HL-60/S4 treated with retinoic acid at 250 ng/mL for 4 days and 3 days (cell line): ENCODE results near the gene SPAG17.

ENCODE experiments used
- in situ Hi-C: fragments of 300-500 bp; cut with MboI; formaldehyde crosslinking; loops from 2 replicates; pipeline ENCODE4 v1.7.0; 2022; ENCODE audit warnings: low sequenced_read_pairs

SPAG17 gene

DNA sequence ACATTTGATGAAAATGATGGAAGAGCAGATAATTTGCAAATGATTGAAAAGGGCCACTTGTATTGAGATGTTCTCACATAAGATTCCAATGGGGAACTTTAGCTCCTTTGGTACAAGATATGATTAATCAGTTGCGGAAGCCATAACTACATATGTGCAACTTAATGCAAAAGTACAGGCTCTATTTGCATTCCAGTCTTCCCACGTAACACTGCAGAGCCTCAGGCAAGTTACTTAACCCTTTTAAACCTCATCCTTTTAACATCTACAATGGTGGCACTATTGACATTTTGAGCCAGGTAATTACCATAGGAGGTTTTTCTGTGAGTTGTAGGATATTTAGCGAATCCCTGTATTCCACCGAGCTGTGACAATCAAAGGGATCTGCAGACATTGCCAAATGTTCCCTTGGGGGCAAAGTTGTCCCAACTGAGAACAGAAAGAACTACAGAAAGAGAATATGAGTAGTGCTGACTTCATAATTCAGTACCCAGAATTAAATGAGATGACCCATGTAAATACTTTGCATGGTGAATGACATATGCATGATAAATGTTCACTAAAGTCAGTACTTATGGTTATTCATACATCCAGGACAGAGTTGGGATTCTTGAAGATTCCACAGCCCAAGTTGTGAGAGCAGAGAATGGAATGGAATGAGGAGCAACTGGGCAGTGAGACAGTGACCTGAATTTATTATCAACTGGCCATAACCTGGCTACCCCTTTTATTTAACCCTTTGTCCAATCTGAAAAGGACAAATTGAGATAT lies 62.6 kb downstream of the SPAG17 start:
- in situ Hi-C loops = no loop called here

DNA sequence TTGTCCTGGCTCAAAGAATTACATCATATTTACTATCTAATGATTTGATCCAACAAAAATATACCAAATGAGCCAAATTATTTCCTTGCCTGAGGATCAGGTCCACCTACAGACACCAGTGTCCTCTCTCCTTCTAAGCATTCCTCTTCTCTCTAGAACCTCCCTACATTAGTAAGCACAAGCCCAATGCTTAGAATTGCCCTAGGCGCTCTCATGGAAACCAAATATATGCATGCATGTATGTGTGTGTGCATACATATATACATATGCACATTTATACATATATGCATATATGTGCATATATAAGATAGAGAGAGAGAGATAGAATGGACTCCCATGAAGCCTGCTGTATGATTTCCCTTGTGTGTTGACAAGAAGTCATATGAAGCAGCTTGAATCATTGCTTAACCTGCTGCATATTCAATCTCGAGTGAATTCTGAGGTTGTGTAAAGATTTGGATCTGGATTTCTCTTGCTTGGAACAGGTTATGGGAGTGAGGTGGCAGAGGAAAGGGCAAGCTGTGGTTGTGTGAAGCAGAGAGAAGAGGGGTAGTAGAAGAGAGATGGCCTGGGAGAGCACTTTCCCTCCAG lies 66.1 kb downstream of the SPAG17 start:
- in situ Hi-C loops = no loop called here

DNA sequence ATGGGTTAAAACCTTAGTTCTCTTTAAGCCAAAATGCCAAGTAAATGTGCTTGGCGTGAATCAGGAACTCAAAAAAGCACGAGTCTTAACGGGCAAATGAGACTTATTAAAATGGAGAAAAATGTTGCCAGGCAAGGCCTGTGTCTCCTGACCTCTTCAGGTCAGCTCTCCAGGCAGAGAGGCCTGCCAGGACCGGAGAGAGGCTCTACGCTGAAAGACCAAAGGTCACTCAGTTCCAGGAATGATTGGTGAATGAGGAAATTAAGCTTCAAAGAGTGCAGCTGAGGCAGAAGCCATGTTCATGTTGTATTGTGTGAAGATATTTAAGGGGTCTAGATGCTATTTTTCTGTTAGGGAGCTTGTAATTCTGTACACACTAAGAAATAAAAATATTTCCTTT lies 66.6 kb downstream of the SPAG17 start:
- in situ Hi-C loops = no loop called here

DNA sequence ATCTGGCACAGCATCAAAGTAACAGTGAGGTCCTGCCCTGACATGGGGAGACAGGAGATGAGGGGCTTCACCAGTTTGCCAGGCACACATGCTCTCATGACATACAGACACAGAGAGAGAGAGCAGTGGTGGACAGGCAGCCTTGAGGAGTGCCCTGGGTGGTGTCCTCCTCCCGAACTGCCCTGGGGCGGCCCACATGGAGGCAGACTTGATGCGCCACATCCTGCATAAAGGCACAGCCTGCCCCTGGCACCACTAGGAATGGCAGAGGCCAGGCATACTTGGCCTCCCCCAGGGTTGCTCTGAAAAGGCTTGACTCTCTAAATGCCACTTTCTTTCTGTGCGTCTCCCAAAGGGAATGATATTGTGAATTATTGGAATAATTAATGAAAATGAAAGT lies 67.5 kb downstream of the SPAG17 start:
- in situ Hi-C loops = no loop called here

DNA sequence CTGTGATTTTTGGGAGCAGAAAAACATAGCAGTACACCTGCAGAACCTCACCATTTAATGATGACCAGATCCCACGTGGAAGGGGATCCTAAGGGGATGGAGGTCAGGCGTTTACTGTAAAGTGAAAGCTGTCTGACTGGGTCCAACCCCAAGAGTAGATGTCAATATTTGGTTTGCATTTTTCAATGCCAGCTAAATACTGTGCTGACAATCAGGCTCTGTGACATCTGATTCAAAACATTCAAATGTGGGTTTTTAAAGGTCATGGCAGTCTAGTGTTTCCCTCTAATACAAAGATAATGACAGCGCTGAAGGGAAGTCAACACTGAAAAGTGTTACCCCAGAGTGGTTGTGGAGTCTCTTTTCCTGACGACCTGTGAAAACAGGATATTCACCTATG lies 68.1 kb downstream of the SPAG17 start:
- in situ Hi-C loops = no loop called here

DNA sequence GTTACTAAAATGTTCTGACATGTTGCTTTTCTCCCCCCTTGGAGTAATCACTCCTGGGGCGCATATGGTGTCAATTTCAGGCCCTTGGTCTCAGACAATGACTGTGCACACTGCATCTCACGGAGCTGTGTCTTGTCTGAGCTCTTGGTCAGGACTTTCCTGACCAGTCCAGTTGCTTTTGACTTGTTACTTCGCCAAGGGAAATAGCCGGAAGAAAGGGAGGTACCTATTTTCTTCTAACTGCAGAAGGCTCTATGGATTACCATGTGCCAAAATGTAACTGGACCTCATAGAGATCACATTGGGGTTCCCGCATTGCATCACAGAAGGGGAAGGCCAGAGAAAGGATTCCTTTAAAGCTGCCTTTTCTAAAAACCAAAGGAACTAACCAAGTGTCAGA lies 68.6 kb downstream of the SPAG17 start:
- in situ Hi-C loops = no loop called here

DNA sequence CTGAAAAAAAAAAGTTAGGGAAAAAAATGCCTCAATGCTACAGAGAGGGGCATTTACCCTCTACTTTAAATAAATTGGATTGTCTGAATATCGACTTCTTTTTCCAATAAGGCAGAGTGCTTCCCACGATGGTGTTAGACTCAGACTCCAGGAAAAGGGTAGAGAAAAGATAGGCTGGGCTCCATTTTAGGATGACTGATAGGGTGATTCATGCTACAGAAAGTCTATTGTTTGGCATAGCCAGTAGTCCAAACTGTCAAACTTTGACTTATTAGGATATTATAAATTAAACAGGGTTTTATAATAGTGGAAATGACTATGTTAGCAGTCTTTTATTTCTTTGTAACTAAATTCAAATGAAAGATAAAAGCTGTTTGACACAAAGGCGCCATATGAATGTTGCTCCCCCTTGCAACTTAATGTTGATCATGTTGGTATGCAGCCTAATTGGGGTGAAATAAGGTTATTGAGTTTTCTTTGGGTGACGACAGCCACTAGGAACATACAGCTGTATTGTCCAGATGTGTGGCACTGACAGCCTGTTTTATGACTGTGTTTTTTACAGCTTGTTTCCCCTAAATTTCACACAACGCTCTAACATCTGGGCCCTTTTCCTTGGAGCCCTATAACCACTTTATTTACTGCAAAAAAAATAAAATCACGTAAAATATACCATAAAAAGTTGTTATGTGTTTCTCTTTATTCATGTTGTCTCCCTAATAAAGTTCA lies 69.3 kb downstream of the SPAG17 start:
- in situ Hi-C loops = no loop called here

DNA sequence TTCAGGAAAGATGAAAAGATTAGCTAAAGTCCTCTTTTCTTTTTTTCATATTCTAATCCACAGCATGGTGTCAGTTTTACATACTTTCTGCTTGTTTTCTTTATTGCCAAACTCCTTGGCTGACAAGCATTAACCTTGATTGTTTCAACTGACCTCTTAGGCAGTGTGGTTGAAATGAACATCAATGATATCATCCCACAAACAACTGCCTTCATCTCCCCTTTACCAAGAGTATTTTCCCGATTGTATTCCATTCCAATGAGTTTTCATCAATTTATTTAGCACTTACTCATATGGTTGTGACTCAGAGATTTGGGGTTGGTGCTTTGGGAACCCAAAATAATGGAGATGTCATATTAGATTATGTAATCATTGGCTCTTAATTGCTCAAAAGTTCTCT lies 71.8 kb downstream of the SPAG17 start:
- in situ Hi-C loops = no loop called here

DNA sequence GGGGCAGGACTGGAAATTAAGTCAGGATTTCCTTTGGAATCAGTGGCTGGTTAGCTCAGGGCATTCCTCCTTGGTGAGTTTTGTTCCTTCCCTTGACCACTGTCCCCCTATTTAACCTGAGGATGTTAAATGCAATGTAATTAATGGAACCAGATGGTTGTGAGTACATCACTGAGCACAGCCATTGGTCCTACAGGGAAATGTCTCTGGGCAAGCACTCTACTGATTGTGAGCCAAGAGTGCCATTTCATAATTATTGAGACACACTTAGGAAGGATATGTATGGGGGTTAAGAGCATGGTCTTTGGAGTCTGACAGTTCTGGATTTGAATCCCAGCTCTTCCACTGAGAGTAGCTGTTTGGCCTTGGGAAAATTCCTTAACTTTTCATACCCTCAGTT lies 74.4 kb downstream of the SPAG17 start:
- in situ Hi-C loops = no loop called here

DNA sequence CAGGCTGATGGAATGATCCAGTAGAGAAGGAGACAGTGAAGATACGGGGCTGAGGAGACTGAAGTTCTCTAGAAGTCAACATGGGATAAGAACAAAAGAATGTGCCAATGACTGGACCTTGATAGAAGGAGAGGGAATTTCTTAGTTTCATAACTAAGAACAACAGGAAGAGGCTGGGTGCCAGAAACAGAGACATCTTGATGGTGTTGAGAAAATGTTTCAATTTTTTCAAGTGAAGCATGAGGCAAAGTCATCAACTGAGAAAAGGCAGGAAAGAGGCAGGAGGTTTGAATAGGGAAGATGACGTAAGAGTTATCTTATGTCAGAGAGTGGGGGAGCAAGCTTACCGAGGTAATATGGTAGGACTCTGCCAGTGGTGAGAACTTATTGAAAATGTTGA lies 80.1 kb downstream of the SPAG17 start:
- in situ Hi-C loops = no loop called here

DNA sequence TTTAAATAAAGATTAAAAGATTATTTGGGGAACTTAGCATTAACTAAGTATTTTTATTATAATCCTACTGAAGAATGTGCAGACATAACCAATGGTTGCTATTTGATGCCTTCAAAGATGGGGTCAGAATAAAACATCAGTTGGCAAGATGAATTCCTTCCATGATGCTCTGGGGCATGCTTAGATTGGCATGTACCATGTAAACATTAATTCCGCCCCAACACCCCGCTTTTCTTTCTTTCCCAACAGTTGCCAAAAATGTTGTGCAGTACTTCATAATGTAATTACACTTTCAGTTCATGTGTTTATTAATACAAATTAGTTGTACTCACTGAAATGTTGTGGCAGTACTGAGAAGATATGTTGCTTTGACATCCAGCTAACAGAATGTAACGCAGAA lies 82.6 kb downstream of the SPAG17 start:
- in situ Hi-C loops = no loop called here

DNA sequence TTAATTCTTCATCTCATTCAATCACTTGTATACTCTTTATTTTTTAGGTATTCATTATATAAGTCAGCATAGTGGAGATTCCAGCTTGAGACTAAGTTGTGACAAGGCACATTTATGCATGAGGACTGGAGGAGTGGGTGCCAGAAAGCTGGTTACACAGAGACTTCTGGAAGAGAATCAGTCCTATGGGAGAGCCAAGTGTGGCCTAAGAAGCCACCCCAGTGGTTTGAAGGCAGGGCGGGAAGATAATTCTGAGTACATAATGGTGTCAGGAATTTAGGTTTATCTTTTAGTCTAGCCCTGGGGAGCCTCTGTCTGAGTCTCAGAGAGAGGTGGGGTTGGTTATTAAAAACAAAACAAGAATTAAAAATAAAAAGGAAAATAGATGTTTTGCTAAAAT lies 83.0 kb downstream of the SPAG17 start:
- in situ Hi-C loops = no loop called here

DNA sequence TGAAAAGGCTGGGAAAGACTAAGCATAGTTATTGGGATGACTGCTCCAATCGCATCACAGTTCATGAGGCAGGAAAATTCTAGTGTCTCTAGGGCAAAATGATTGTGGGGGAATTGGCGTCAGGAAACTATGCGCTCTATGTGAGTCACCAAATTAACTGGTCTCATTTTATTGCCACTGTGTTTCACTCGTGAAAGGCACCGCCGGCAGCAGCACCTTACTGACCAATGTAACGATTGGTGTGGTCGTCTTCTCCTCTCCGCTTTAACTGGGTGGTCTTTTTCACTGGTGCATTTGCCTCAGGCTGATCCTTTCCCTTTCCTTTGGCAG lies 83.5 kb downstream of the SPAG17 start:
- in situ Hi-C loops = no loop called here

DNA sequence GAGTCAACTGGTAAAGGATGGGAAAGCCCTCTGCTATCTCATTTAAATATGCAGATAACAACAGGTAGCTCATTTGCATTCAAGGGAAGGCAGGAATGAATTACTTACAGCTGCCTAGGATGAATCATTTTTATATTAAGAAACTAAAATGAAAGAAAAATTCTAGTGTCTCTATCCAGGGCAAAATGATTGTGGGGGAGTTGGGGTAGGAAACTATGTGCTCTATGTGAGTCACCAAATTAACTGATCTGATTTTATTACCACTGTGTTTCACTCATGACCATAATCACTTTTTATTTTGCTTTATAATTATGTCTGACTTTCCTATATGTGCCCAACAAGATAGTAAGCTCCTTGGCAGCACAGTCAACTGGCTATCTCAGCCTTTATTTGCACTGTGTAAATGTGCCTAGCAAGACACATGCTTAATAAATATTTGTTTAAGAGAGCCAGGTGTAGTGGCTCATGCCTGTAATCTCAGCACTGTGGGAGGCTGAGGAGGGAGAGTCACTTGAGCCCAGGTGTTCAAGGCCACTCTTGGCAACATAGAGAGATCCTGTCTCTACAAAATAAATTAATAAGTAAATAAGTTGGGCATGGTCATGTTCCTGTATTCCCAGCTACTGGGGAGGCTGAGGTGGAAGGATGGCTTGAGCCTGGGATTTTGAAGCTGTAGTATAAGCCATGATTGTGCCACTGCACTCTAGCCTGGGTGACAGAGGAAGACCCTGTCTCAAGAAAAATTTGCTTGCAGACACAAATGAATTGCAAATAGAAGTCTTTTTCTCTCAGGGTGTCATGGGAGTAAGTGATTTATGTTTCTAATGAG lies 84.1 kb downstream of the SPAG17 start:
- in situ Hi-C loops = no loop called here

DNA sequence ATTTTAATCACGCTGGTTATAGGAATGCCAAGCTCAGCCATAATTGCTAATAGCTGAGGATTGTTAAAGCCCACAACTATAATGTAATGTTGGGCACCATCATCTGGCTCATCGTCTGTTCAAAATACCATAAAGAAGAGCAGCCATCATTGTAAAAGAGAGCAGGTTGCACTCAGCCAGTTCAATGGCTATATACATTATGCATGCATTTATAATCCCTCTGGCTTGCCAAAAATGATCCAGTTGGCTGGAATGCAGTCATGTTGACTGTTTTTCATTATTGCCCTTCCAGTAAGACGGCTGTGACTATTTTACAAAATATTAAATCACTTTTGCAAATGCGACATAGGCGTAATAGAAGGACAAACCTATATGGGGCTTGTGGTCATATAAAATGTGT lies 85.3 kb downstream of the SPAG17 start:
- in situ Hi-C loops = no loop called here

DNA sequence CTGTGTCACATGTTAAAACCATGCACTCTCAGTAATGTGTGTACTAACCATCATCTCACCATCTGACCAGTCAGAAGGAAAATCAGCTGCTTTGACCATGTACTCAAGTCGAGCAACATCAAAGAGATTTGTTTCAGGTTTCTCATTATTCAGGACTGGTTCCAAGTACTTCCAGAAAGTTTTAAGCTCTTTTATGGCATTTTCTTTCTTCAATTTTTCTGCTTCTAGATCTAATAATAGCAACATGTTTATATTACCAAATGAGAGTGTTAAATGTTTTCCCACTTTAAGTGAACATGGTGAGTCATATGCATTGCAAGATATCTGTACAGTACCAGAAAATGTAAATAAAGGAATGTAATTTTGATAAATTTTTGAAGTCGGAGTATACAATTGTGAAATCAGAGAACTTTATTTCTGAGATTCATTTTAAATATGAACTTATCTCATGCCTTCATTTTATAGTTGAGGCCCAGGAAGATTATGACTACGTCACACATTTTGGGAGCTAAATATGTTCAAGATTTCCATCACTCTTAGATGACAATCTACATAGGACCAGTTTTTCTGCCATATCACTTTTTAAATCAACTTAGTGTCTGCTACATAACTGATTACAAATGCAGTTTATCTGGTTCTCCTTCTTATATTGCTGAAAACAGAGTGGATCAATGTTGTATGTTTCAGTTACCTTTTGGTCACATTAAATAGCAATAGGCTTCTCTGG lies 87.2 kb downstream of the SPAG17 start:
- in situ Hi-C loops = no loop called here

DNA sequence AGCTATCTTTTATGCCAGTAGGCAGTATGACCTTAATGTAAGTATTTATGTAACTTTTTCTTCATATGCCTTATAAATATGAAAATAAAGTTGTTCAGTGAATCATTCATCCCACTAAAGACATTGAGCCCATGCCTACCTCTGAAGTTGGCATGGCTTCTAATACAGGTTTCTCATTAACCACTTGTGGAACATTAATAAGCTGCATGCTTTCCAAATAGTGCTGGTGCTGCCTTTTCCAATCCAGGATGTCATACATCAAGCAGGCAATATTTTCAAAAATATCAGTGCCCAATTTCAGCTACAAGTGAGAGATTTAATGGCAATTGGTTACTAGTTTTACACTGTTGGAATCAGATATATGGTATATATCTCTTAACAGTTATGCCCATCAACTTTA lies 92.0 kb downstream of the SPAG17 start:
- in situ Hi-C loops = no loop called here

DNA sequence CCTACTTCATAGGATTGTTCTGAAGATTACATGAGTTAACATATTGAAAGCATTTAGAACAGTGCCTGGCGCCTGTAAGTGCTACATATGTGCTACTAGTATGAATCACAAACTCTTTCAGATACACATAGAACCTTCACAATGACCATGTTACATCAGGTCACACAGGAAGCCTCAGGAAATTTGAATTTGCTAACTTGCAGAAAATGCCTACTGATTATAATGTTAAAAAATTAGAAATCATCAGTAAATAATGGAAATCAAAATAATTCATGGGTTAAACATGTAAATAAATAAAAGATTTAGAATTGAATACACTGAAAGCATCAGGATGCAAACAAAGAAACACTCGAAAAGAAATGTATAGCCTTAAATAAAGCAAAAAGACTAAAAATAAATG lies 94.9 kb downstream of the SPAG17 start:
- in situ Hi-C loops = no loop called here

DNA sequence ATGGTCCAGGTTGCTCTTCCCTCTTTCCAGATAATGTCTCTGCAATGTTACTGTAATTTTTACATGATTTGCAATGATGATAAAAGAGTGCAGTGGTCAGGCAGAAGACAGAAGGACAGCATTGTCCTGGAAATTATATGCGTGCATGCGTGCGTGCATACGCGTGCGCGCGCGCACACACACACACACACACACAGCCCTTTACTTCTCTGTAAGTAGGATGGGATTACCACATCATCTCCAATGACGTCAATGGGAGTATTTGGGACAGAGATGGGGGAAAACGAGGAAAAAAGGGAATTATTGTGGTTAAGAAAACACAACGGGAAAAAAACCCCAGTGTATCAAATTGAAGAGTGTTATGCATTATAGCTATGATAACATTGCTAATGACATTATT lies 99.7 kb downstream of the SPAG17 start:
- in situ Hi-C loops = no loop called here

DNA sequence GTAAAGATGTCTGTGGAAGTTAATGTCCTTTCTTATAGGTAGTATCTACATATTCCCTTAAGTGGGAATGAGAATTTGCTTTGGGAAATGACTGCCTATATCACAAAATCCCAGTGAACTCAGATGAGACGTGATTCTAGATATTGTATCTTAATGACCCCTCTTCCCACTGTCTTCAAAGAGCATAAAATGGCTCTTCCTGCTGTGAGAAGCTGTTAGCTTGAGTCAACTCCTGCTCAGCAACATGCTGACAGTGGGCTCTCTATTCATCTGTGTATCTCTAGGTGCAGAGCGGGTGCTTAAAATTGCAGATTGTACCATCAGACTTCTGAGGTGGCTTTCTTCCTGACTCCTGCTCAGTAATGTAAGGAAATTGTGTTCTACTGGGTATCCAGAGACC lies 100.6 kb downstream of the SPAG17 start:
- in situ Hi-C loops = no loop called here

DNA sequence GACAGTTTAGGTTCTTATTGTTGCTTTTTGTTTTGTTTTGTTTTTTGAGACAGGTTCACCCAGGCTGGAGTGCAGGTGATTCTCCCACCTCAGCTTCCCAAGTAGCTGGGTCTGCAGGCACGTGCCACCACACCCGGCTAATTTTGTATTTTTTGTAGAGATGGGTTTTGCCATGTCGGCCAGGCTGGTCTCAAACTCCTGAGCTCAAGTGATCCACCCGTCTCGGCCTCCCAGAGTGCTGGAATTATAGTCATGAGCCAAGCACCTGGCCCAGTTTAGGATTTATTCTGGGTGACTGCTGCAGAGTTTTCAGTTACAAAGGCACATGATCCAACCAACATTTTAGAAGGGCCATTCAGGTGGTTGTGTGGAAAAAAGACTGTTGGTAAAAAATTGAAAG lies 102.0 kb downstream of the SPAG17 start:
- in situ Hi-C loops = no loop called here
